Loucy (cell line): ENCODE measurements around the gene OR5C1.

Source experiments
- H2AFZ ChIP-seq: fragments of 200-600 bp; sonication (generic); 2 replicates; pipeline ENCODE4 v1.6.0; 2016; ENCODE audit warnings: antibody characterized with exemption, mild to moderate bottlenecking, low read length, moderate library complexity
- H3F3A ChIP-seq: fragments of 200-600 bp; 2 replicates; pipeline ENCODE4 v1.6.0; 2016; ENCODE audit warnings: antibody characterized with exemption, low read depth, mild to moderate bottlenecking
- H3K27me3 ChIP-seq: fragments of 200-600 bp; sonication (generic); 2 replicates; pipeline ENCODE4 v1.6.1; 2014; ENCODE audit warnings: low read length, mild to moderate bottlenecking; ENCODE audit not compliant: insufficient read depth, poor library complexity, severe bottlenecking
- H3K36me3 ChIP-seq: fragments of 200-600 bp; sonication (generic); 2 replicates; pipeline ENCODE4 v1.6.1; 2016; ENCODE audit warnings: low read length; ENCODE audit not compliant: insufficient read depth
- H3K4me1 ChIP-seq: fragments of 200-600 bp; sonication (generic); 2 replicates; pipeline ENCODE4 v1.5.1; 2014; ENCODE audit warnings: low read length, mild to moderate bottlenecking; ENCODE audit not compliant: insufficient read depth, poor library complexity, severe bottlenecking
- H3K4me2 ChIP-seq: fragments of 200-600 bp; sonication (generic); 2 replicates; pipeline ENCODE4 v1.6.0; 2014; ENCODE audit warnings: antibody characterized with exemption, low read length, low read depth, mild to moderate bottlenecking; ENCODE audit not compliant: poor library complexity, severe bottlenecking
- H3K4me3 ChIP-seq: fragments of 200-600 bp; sonication (generic); 2 replicates; pipeline ENCODE4 v1.5.1; 2014; ENCODE audit warnings: low read length, mild to moderate bottlenecking, mixed read lengths; ENCODE audit not compliant: poor library complexity, severe bottlenecking
- H3K79me2 ChIP-seq: fragments of 200-600 bp; sonication (generic); 2 replicates; pipeline ENCODE4 v1.6.1; 2014; ENCODE audit warnings: low read length; ENCODE audit not compliant: insufficient read depth
- H3K9ac ChIP-seq: fragments of 200-600 bp; sonication (generic); 2 replicates; pipeline ENCODE4 v1.6.0; 2014; ENCODE audit warnings: mild to moderate bottlenecking, low read depth, low read length, moderate library complexity; ENCODE audit not compliant: poor library complexity, severe bottlenecking
- H3K9me2 ChIP-seq: fragments of 200-600 bp; sonication (generic); replicated peaks from 2 replicates; pipeline ENCODE4 v1.6.1; 2016; ENCODE audit warnings: low read depth, low read length, mixed read lengths
- H3K9me3 ChIP-seq: fragments of 200-600 bp; sonication (generic); 2 replicates; pipeline ENCODE4 v1.6.1; 2014; ENCODE audit warnings: mild to moderate bottlenecking, antibody characterized with exemption, low read length, low read depth; ENCODE audit not compliant: insufficient read depth
- H4K20me1 ChIP-seq: fragments of 200-600 bp; sonication (generic); 2 replicates; pipeline ENCODE4 v1.6.0; 2014; ENCODE audit warnings: antibody characterized with exemption, low read length, mild to moderate bottlenecking; ENCODE audit not compliant: insufficient read depth, poor library complexity, severe bottlenecking
- CTCF ChIP-seq: fragments of 200-600 bp; sonication (generic); conservative IDR thresholded peaks from 2 replicates; pipeline ENCODE4 v1.5.1; 2014; ENCODE audit warnings: mild to moderate bottlenecking, antibody characterized with exemption, low read length
- EZH2phosphoT487 ChIP-seq: fragments of 200-600 bp; IDR thresholded peaks from 2 replicates; pipeline ENCODE4 v1.6.1; 2018; ENCODE audit warnings: antibody characterized with exemption, mild to moderate bottlenecking, moderate library complexity, borderline replicate concordance

The OR5C1 gene

GRCh38 chr9:122779181-122779580 is 9.6 kb upstream of the OR5C1 start:
- Histone ChIP-seq H3K9me3 (no peaks in the 10 kb centered on the region), H3K4me1 (no peaks in the 10 kb centered on the region), H3K4me3 (no peak overlapping the region), H3K79me2 (no peaks in the 10 kb centered on the region), H3K9me2 (no peaks in the 10 kb centered on the region), H4K20me1 (no peaks in the 10 kb centered on the region), H3F3A (no peaks in the 10 kb centered on the region), H3K36me3 (no peaks in the 10 kb centered on the region), H2AFZ (no peak overlapping the region), H3K27me3 (no peaks in the 10 kb centered on the region), H3K9ac (no peak overlapping the region), H3K4me2 (no peak overlapping the region)
- TF ChIP-seq EZH2phosphoT487 (no peak), CTCF (no peak)

DNA sequence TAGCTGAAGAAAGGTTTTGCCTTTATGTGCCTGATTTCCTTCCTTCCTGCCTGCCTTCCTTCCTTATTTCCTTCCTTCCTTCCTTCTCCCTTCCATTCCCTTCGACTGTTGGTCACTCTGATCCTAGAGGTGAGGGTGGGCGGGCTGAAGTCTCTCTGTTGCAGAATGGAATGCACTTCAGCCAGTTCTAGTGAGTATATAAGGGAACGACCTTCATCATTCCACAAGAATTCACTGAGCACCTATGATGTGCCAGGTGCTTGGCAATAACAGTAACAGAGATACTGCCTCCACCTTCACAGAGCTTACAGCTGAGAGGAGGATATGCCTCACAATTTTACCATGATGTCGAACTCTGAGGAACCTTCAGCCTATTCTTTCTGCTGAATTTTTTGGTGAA is 8.7 kb upstream of the OR5C1 start:
- no peaks in the 10 kb centered on the region for H3F3A ChIP-seq

GRCh38 chr9:122781671-122782070 is 7.1 kb upstream of the OR5C1 start:
- no peaks in the 10 kb centered on the region for H3K27me3 ChIP-seq
- no peaks in the 10 kb centered on the region for H3F3A ChIP-seq
- H3K9me3 ChIP-seq, result no peaks in the 10 kb centered on the region
- H3K9me2 ChIP-seq, result no peaks in the 10 kb centered on the region
- no peak for TF ChIP-seq CTCF
- no peak for TF ChIP-seq EZH2phosphoT487
- no peaks in the 10 kb centered on the region for H3K4me1 ChIP-seq
- H3K4me2 ChIP-seq, result no peak overlapping the region
- H3K79me2 ChIP-seq, result no peaks in the 10 kb centered on the region
- H4K20me1 ChIP-seq, result no peaks in the 10 kb centered on the region
- H3K9ac ChIP-seq, result no peak overlapping the region
- H3K4me3 ChIP-seq, result no peak overlapping the region
- H3K36me3 ChIP-seq, result no peaks in the 10 kb centered on the region
- H2AFZ ChIP-seq, result no peak overlapping the region

More for the DNA sequence above, 8.7 kb upstream of the OR5C1 start:
- H3K9ac ChIP-seq, result no peak overlapping the region
- H3K79me2 ChIP-seq, result no peaks in the 10 kb centered on the region
- no peaks in the 10 kb centered on the region for H3K36me3 ChIP-seq
- H3K27me3 ChIP-seq, result no peaks in the 10 kb centered on the region
- no peak overlapping the region for H2AFZ ChIP-seq
- TF ChIP-seq CTCF, result no peak
- TF ChIP-seq EZH2phosphoT487, result no peak
- H3K9me3 ChIP-seq, result no peaks in the 10 kb centered on the region
- H3K4me1 ChIP-seq, result no peaks in the 10 kb centered on the region
- no peaks in the 10 kb centered on the region for H4K20me1 ChIP-seq
- no peak overlapping the region for H3K4me2 ChIP-seq
- no peak overlapping the region for H3K4me3 ChIP-seq
- no peaks in the 10 kb centered on the region for H3K9me2 ChIP-seq
